Measurements from ENCODE around the gene DUS1L. TPM values are rescaled to one million over a fixed set of nuclear protein-coding genes. Genes with fewer than 3 reads are reported as not detected.

DUS1L gene
- polyA plus RNA-seq, 1 of the 3 experiments (the other 2 are of a cell fraction), result 163 TPM

- Histone ChIP-seq H3K27ac (ENCODE audit: low read depth in 2 of 2, low read length in 1 of 2) (no peak overlapping the region), H3K27me3 (ENCODE audit: insufficient read depth) (no peaks in the 10 kb centered on the region), H3K9me2 (no peaks in the 10 kb centered on the region), H3K4me2 (no peak overlapping the region), H3K4me3 (ENCODE audit: low read depth in 2 of 2, low read length in 1 of 2) (no peak overlapping the region), H3K9me3 (no peaks in the 10 kb centered on the region), H3K4me1 (ENCODE audit: control insufficient read depth in 1 of 2, insufficient read depth in 2 of 2, low read depth in 1 of 2, low read length in 1 of 2) (peaks cover 11 to 36% of the 10 kb centered on the region in 2 experiments; a peak in 3 of 4 replicates), H3K36me3 (replicated peaks in 1 of 2; ENCODE audit: control insufficient read depth in 1 of 2, insufficient read depth in 2 of 2, low read length in 1 of 2) (peaks cover 12 to 13% of the 10 kb centered on the region in 2 experiments), H3K79me2 (ENCODE audit: insufficient read depth) (no peaks in the 10 kb centered on the region), H3F3A (replicated peaks; ENCODE audit: insufficient read depth) (peaks cover 7% of the 10 kb centered on the region), H2AFZ (ENCODE audit: low read depth) (no peak overlapping the region), H4K20me1 (ENCODE audit: insufficient read depth) (no peaks in the 10 kb centered on the region), H3K9ac (no peak overlapping the region)
- no peak for TF ChIP-seq RCOR1 (IDR thresholded peaks at IDR 0.05; ENCODE audit: low read length)
- no peak for TF ChIP-seq ELF1 (IDR thresholded peaks at IDR 0.05)
- TF ChIP-seq, protein P1, sequence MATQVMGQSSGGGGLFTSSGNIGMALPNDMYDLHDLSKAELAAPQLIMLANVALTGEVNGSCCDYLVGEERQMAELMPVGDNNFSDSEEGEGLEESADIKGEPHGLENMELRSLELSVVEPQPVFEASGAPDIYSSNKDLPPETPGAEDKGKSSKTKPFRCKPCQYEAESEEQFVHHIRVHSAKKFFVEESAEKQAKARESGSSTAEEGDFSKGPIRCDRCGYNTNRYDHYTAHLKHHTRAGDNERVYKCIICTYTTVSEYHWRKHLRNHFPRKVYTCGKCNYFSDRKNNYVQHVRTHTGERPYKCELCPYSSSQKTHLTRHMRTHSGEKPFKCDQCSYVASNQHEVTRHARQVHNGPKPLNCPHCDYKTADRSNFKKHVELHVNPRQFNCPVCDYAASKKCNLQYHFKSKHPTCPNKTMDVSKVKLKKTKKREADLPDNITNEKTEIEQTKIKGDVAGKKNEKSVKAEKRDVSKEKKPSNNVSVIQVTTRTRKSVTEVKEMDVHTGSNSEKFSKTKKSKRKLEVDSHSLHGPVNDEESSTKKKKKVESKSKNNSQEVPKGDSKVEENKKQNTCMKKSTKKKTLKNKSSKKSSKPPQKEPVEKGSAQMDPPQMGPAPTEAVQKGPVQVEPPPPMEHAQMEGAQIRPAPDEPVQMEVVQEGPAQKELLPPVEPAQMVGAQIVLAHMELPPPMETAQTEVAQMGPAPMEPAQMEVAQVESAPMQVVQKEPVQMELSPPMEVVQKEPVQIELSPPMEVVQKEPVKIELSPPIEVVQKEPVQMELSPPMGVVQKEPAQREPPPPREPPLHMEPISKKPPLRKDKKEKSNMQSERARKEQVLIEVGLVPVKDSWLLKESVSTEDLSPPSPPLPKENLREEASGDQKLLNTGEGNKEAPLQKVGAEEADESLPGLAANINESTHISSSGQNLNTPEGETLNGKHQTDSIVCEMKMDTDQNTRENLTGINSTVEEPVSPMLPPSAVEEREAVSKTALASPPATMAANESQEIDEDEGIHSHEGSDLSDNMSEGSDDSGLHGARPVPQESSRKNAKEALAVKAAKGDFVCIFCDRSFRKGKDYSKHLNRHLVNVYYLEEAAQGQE (IDR thresholded peaks at IDR 0.05; ENCODE audit: low read depth, low read length), result no peak
- no peak for TF ChIP-seq EP300 (IDR thresholded peaks at IDR 0.05; ENCODE audit: borderline replicate concordance in 1 of 2, low read depth in 1 of 2, low read length in 1 of 2)
- no peak for TF ChIP-seq GABPA (IDR thresholded peaks at IDR 0.05; ENCODE audit: low read depth)
- no peak for TF ChIP-seq TEAD4 (IDR thresholded peaks at IDR 0.05; ENCODE audit: borderline replicate concordance, insufficient read depth)
- TF ChIP-seq PBX3 (IDR thresholded peaks at IDR 0.05), result no peak
- TF ChIP-seq YY1 (IDR thresholded peaks at IDR 0.05; ENCODE audit: low read depth), result no peak
- TF ChIP-seq MXI1 (IDR thresholded peaks at IDR 0.05; ENCODE audit: low read depth, low read length), result no peak
- no peak for TF ChIP-seq RXRA (IDR thresholded peaks at IDR 0.05; ENCODE audit: borderline replicate concordance, low read depth)
- no peak for TF ChIP-seq FOXM1 (IDR thresholded peaks at IDR 0.05; ENCODE audit: low read depth)
- TF ChIP-seq, protein P2, sequence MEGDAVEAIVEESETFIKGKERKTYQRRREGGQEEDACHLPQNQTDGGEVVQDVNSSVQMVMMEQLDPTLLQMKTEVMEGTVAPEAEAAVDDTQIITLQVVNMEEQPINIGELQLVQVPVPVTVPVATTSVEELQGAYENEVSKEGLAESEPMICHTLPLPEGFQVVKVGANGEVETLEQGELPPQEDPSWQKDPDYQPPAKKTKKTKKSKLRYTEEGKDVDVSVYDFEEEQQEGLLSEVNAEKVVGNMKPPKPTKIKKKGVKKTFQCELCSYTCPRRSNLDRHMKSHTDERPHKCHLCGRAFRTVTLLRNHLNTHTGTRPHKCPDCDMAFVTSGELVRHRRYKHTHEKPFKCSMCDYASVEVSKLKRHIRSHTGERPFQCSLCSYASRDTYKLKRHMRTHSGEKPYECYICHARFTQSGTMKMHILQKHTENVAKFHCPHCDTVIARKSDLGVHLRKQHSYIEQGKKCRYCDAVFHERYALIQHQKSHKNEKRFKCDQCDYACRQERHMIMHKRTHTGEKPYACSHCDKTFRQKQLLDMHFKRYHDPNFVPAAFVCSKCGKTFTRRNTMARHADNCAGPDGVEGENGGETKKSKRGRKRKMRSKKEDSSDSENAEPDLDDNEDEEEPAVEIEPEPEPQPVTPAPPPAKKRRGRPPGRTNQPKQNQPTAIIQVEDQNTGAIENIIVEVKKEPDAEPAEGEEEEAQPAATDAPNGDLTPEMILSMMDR (IDR thresholded peaks at IDR 0.05), result no peak
- no peak for TF ChIP-seq TAF1 (IDR thresholded peaks at IDR 0.05; ENCODE audit: borderline replicate concordance, low read depth, low read length)
- TF ChIP-seq NRF1 (IDR thresholded peaks at IDR 0.05; ENCODE audit: low read depth, low read length), result no peak
- no peak for TF ChIP-seq EZH2phosphoT487 (IDR thresholded peaks at IDR 0.05; ENCODE audit: borderline replicate concordance, low read depth)
- TF ChIP-seq, protein P3, sequence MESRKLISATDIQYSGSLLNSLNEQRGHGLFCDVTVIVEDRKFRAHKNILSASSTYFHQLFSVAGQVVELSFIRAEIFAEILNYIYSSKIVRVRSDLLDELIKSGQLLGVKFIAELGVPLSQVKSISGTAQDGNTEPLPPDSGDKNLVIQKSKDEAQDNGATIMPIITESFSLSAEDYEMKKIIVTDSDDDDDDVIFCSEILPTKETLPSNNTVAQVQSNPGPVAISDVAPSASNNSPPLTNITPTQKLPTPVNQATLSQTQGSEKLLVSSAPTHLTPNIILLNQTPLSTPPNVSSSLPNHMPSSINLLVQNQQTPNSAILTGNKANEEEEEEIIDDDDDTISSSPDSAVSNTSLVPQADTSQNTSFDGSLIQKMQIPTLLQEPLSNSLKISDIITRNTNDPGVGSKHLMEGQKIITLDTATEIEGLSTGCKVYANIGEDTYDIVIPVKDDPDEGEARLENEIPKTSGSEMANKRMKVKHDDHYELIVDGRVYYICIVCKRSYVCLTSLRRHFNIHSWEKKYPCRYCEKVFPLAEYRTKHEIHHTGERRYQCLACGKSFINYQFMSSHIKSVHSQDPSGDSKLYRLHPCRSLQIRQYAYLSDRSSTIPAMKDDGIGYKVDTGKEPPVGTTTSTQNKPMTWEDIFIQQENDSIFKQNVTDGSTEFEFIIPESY (IDR thresholded peaks at IDR 0.05; ENCODE audit: borderline replicate concordance, low read depth), result no peak
- no peak for TF ChIP-seq FOSL2 (IDR thresholded peaks at IDR 0.05; ENCODE audit: borderline replicate concordance, low read depth)
- 93% methylated on average over 14 of the region's 14 CpGs for WGBS (ENCODE audit: low lambda C conversion rate)
- ChIA-PET CTCF (interaction anchor here (0.6 to 5.2 kb wide), 7 partner anchors 8 to 79 kb away, joined by 3 to 31 read pairs (median 4); no protein-coding TSS in a partner anchor), POLR2A (interaction anchor here (0.7 kb wide), 1 partner anchor 11 kb away, joined by 3 read pairs; no protein-coding TSS in a partner anchor)
- DNase-seq, result no peak
These were observed 43.4 kb upstream of the DUS1L start for GRCh38 chr17:82108961-82109475.
